ENCODE data around the gene SLC35E2B.
"Not testable (repeated sequence)": the region's sequence is repeated elsewhere in the genome, so short reads cannot be mapped to it uniquely, and the experiment has no call there.

DNA sequence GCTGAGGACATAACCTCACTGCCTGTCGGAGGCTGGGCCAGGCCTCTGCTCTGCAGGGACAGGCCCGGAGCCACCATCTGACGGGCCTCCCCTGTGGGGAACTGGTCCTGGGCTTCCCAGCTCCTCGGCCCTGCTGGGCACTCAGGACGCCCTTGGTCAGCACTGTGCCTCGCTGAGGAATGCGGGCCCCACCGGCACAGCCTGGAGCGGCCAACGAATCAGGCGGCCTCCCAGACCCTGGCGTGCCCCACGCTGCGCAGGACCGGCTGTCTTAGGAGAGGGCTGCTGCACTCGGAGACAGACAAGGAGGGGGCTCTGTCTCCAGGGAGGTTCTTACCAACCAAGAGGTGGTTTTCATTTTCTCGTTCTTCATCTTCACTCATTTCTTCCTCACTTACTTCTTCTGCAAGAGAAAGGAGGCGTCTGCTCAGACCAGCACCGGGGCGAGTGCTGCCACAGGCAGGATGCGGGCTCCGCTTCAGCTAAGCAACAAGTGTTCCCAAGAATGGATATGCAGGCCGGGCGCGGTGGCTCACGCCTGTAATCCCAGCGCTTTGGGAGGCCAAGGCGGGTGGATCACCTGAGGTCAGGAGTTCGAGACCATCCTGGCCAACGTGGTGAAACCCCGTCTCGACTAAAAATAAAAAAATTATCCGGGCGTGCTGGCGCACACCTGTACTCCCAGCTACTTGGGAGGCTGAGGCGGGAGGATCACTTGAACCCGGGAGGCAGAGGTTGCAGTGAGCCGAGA, 51.7 kb downstream of the SLC35E2B start:
- not testable (repeated sequence) for TF ChIP-seq EP300 (IDR thresholded peaks at IDR 0.05)
- TF ChIP-seq, protein P1, sequence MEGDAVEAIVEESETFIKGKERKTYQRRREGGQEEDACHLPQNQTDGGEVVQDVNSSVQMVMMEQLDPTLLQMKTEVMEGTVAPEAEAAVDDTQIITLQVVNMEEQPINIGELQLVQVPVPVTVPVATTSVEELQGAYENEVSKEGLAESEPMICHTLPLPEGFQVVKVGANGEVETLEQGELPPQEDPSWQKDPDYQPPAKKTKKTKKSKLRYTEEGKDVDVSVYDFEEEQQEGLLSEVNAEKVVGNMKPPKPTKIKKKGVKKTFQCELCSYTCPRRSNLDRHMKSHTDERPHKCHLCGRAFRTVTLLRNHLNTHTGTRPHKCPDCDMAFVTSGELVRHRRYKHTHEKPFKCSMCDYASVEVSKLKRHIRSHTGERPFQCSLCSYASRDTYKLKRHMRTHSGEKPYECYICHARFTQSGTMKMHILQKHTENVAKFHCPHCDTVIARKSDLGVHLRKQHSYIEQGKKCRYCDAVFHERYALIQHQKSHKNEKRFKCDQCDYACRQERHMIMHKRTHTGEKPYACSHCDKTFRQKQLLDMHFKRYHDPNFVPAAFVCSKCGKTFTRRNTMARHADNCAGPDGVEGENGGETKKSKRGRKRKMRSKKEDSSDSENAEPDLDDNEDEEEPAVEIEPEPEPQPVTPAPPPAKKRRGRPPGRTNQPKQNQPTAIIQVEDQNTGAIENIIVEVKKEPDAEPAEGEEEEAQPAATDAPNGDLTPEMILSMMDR (IDR thresholded peaks at IDR 0.05), result not testable (repeated sequence)
